H9 (cell line): ENCODE measurements around the gene HEPH. TPM values are rescaled to one million over a fixed set of nuclear protein-coding genes. Genes with fewer than 3 reads are reported as not detected.

Experiments
- DNase-seq: peaks from one replicate; pipeline ENCODE4 v3.0.0-alpha.2; 2017
- H2AFZ ChIP-seq: one replicate; pipeline ENCODE4 v1.6.1; 2013; ENCODE audit warnings: mild to moderate bottlenecking, low read length, control low read depth, moderate library complexity
- H2AK5ac ChIP-seq: 2 replicates; pipeline ENCODE4 v1.6.1; 2013; ENCODE audit warnings: low read length, control low read depth, mixed read lengths; ENCODE audit not compliant: insufficient read length
- H2BK120ac ChIP-seq: one replicate; pipeline ENCODE4 v1.6.1; 2013; ENCODE audit warnings: low read depth, mild to moderate bottlenecking, low read length, control low read depth, inconsistent platforms; ENCODE audit not compliant: poor library complexity, severe bottlenecking
- H2BK12ac ChIP-seq: 2 replicates; pipeline ENCODE4 v1.6.1; 2013; ENCODE audit warnings: low read length, control low read depth, mixed read lengths, low read depth; ENCODE audit not compliant: insufficient read length
- H2BK15ac ChIP-seq: 2 replicates; pipeline ENCODE4 v1.6.1; 2013; ENCODE audit warnings: low read depth, low read length, control low read depth
- H2BK20ac ChIP-seq: one replicate; pipeline ENCODE4 v1.6.1; 2013; ENCODE audit warnings: low read depth, mild to moderate bottlenecking, low read length, control low read depth, inconsistent platforms; ENCODE audit not compliant: poor library complexity, severe bottlenecking
- H2BK5ac ChIP-seq: 2 replicates; pipeline ENCODE4 v1.6.1; 2013; ENCODE audit warnings: low read length, control low read depth, mixed read lengths; ENCODE audit not compliant: insufficient read length
- H3K14ac ChIP-seq: 2 replicates; pipeline ENCODE4 v1.6.1; 2013; ENCODE audit warnings: low read length, control low read depth; ENCODE audit not compliant: insufficient read depth
- H3K18ac ChIP-seq: 2 replicates; pipeline ENCODE4 v1.6.1; 2013; ENCODE audit warnings: low read depth, mild to moderate bottlenecking, mixed read lengths, low read length, control low read depth; ENCODE audit not compliant: insufficient read length
- H3K23ac ChIP-seq: 2 replicates; pipeline ENCODE4 v1.6.1; 2013; ENCODE audit warnings: low read length, control low read depth, mixed read lengths, low read depth; ENCODE audit not compliant: insufficient read length
- H3K23me2 ChIP-seq: 2 replicates; pipeline ENCODE4 v1.6.1; 2013; ENCODE audit warnings: low read depth, mild to moderate bottlenecking, mixed read lengths, low read length, control low read depth; ENCODE audit not compliant: insufficient read length, poor library complexity, severe bottlenecking
- H3K27ac ChIP-seq: 2 replicates; pipeline ENCODE4 v1.5.1; 2013; ENCODE audit warnings: low read length, control low read depth, mixed read lengths, low read depth; ENCODE audit not compliant: insufficient read length
- H3K27me3 ChIP-seq: 2 replicates; pipeline ENCODE4 v1.6.1; 2013; ENCODE audit warnings: low read length, control low read depth, inconsistent platforms; ENCODE audit not compliant: insufficient read depth
- H3K4ac ChIP-seq: 2 replicates; pipeline ENCODE4 v1.6.1; 2013; ENCODE audit warnings: low read depth, mild to moderate bottlenecking, control low read depth, inconsistent platforms, low read length, moderate library complexity
- H3K4me1 ChIP-seq: 2 replicates; pipeline ENCODE4 v1.6.1; 2013; ENCODE audit warnings: low read length, control low read depth, inconsistent platforms; ENCODE audit not compliant: insufficient read depth
- H3K4me2 ChIP-seq: 2 replicates; pipeline ENCODE4 v1.6.1; 2013; ENCODE audit warnings: low read length, control low read depth, mixed read lengths; ENCODE audit not compliant: insufficient read length, insufficient read depth
- H3K56ac ChIP-seq: 2 replicates; pipeline ENCODE4 v1.6.1; 2013; ENCODE audit warnings: low read depth, mild to moderate bottlenecking, mixed read lengths, low read length, control low read depth; ENCODE audit not compliant: insufficient read length
- H3K79me1 ChIP-seq: 2 replicates; pipeline ENCODE4 v1.6.1; 2013; ENCODE audit warnings: low read depth, mild to moderate bottlenecking, moderate library complexity, low read length, control low read depth, inconsistent platforms; ENCODE audit not compliant: insufficient read depth, poor library complexity, severe bottlenecking
- H3K79me2 ChIP-seq: 2 replicates; pipeline ENCODE4 v1.6.1; 2013; ENCODE audit warnings: low read length, control low read depth, inconsistent platforms; ENCODE audit not compliant: insufficient read depth
- H3K9ac ChIP-seq: 2 replicates; pipeline ENCODE4 v1.6.1; 2013; ENCODE audit warnings: low read length, control low read depth, mixed read lengths; ENCODE audit not compliant: insufficient read length; ENCODE audit errors: extremely low read depth
- H3K9me3 ChIP-seq: one replicate; pipeline ENCODE4 v1.6.1; 2013; ENCODE audit warnings: low read depth, low read length, inconsistent platforms; ENCODE audit not compliant: control insufficient read depth
- H3T11ph ChIP-seq: one replicate; pipeline ENCODE4 v1.6.1; 2013; ENCODE audit warnings: mild to moderate bottlenecking, low read length, control low read depth, inconsistent platforms
- H4K20me1 ChIP-seq: one replicate; pipeline ENCODE4 v1.6.1; 2013; ENCODE audit not compliant: control insufficient read depth, insufficient read length, insufficient read depth
- H4K5ac ChIP-seq: 2 replicates; pipeline ENCODE4 v1.6.1; 2013; ENCODE audit warnings: low read depth, mild to moderate bottlenecking, mixed read lengths, low read length, control low read depth; ENCODE audit not compliant: insufficient read length
- H4K8ac ChIP-seq: replicated peaks from 2 replicates; pipeline ENCODE4 v1.6.1; 2013; ENCODE audit warnings: low read length, control low read depth, mixed read lengths, low read depth; ENCODE audit not compliant: insufficient read length
- H4K91ac ChIP-seq: 2 replicates; pipeline ENCODE4 v1.6.1; 2013; ENCODE audit warnings: low read depth, mild to moderate bottlenecking, moderate library complexity, mixed read lengths, low read length, control low read depth; ENCODE audit not compliant: insufficient read length
- H3K27ac Mint-ChIP-seq, 3 experiments: 2 replicates in 2 of 3; 3 replicates in 1 of 3; pipeline ENCODE4 v1.8.0; 2020 to 2021; ENCODE audit warnings: mixed read lengths in 3 of 3, mild to moderate bottlenecking in 1 of 3, moderate library complexity in 1 of 3
- H3K27me3 Mint-ChIP-seq: 2 replicates; pipeline ENCODE4 v1.8.0; 2021; ENCODE audit warnings: low read depth, mild to moderate bottlenecking, moderate library complexity, mixed read lengths
- H3K36me3 Mint-ChIP-seq, 3 experiments: 2 replicates in 2 of 3; 3 replicates in 1 of 3; pipeline ENCODE4 v1.8.0; 2020 to 2021; ENCODE audit warnings: low read depth in 3 of 3, mixed read lengths in 3 of 3; ENCODE audit not compliant: insufficient read depth in 1 of 3
- H3K4me1 Mint-ChIP-seq, 2 experiments: 2 replicates each; pipeline ENCODE4 v1.8.0; 2020; ENCODE audit warnings: mixed read lengths in 2 of 2
- H3K4me3 Mint-ChIP-seq, 2 experiments: 2 replicates in 1 of 2; 3 replicates in 1 of 2; pipeline ENCODE4 v1.8.0; 2020 to 2021; ENCODE audit warnings: mild to moderate bottlenecking in 2 of 2, mixed read lengths in 2 of 2, moderate library complexity in 1 of 2
- H3K9me3 Mint-ChIP-seq, 2 experiments: 2 replicates in 1 of 2; 3 replicates in 1 of 2; pipeline ENCODE4 v1.8.0; 2020; ENCODE audit warnings: mild to moderate bottlenecking in 2 of 2, mixed read lengths in 2 of 2, moderate library complexity in 1 of 2
- WGBS: extraction: QIAGEN DNeasy Blood & Tissue Kit; methylation state at CpG from one replicate; pipeline ENCODE4 v1.1.7; 2013; ENCODE audit warnings: missing lambda C conversion rate, low lambda C conversion rate, mixed read lengths; ENCODE audit not compliant: insufficient read length; ENCODE audit errors: extremely low coverage; 5-methylcytosine and 5-hydroxymethylcytosine counted together
- total RNA-seq: library from RNA; stranded (reverse); gene quantifications from 2 replicates; pipeline ENCODE4 v1.2.1, GENCODE V29; 2021
- TF ChIP-seq, protein P1 (sequence below): fragments of 200-600 bp; sonication (generic); conservative IDR thresholded peaks from 3 replicates; pipeline ENCODE4 v1.8.0; 2021; ENCODE audit warnings: antibody characterized with exemption, mild to moderate bottlenecking

Gene HEPH
- total RNA-seq, 1 experiment from 2014 or later, result 60.6 TPM

- Histone ChIP-seq H3K14ac (no peak overlapping the region), H2BK20ac (no peak overlapping the region), H3K27ac (no peak overlapping the region), H4K5ac (no peak overlapping the region), H3K79me2 (peaks cover 4% of the 10 kb centered on the region; the same call in 1 of the 2 replicates), H2AFZ (no peak overlapping the region), H3K9me3 (peaks cover 31% of the 10 kb centered on the region), H2AK5ac (no peak overlapping the region), H3T11ph (no peak overlapping the region), H2BK5ac (no peak overlapping the region), H3K4me1 (no peaks in the 10 kb centered on the region), H2BK15ac (no peak overlapping the region), H3K79me1 (no peaks in the 10 kb centered on the region), H3K56ac (no peak overlapping the region), H2BK12ac (no peak overlapping the region), H3K23me2 (no peaks in the 10 kb centered on the region), H4K91ac (no peak overlapping the region), H3K4ac (no peak overlapping the region), H3K9ac (no peak overlapping the region), H3K18ac (no peak overlapping the region), H4K20me1 (no peaks in the 10 kb centered on the region), H3K23ac (no peak overlapping the region), H2BK120ac (no peak overlapping the region), H3K27me3 (no peaks in the 10 kb centered on the region; the same call in 1 of the 2 replicates), H4K8ac (no peak overlapping the region), H3K4me2 (no peak overlapping the region)
- H3K4me1 Mint-ChIP-seq, result peaks cover 6 to 7% of the 10 kb centered on the region in 2 experiments; a peak in 2 of 4 replicates
- H3K36me3 Mint-ChIP-seq, result peaks cover 0 to 11% (median 3%) of the 10 kb centered on the region in 3 experiments; a peak in 3 of 7 replicates
- no peaks in the 10 kb centered on the region; the same call in 1 of the 2 replicates for H3K27me3 Mint-ChIP-seq
- no CpG with 5 or more reads among the region's 1 CpG for WGBS
- no peak overlapping the region for H3K27ac Mint-ChIP-seq
- H3K9me3 Mint-ChIP-seq, result peaks cover 55 to 72% of the 10 kb centered on the region in 2 experiments
- TF ChIP-seq, protein P1, sequence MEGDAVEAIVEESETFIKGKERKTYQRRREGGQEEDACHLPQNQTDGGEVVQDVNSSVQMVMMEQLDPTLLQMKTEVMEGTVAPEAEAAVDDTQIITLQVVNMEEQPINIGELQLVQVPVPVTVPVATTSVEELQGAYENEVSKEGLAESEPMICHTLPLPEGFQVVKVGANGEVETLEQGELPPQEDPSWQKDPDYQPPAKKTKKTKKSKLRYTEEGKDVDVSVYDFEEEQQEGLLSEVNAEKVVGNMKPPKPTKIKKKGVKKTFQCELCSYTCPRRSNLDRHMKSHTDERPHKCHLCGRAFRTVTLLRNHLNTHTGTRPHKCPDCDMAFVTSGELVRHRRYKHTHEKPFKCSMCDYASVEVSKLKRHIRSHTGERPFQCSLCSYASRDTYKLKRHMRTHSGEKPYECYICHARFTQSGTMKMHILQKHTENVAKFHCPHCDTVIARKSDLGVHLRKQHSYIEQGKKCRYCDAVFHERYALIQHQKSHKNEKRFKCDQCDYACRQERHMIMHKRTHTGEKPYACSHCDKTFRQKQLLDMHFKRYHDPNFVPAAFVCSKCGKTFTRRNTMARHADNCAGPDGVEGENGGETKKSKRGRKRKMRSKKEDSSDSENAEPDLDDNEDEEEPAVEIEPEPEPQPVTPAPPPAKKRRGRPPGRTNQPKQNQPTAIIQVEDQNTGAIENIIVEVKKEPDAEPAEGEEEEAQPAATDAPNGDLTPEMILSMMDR, result no peak
- DNase-seq, result no peak
- H3K4me3 Mint-ChIP-seq, result peak overlapping the region in 1 of 2 experiments; percentile 92; a peak in 1 of 5 replicates
Measured at GRCh38 chrX:66163447-66163846, 600 bp upstream of the HEPH start.
